HG03558 (cell line): ENCODE results near the gene FUT8.

Experiments
- ATAC-seq: cut with Tn5 transposase; IDR thresholded peaks from one replicate; pipeline ENCODE4 v1.9.1; 2021; ENCODE audit warnings: moderate number of reproducible peaks; ENCODE audit not compliant: unreplicated experiment; ENCODE audit errors: extremely low read depth

Gene FUT8

DNA sequence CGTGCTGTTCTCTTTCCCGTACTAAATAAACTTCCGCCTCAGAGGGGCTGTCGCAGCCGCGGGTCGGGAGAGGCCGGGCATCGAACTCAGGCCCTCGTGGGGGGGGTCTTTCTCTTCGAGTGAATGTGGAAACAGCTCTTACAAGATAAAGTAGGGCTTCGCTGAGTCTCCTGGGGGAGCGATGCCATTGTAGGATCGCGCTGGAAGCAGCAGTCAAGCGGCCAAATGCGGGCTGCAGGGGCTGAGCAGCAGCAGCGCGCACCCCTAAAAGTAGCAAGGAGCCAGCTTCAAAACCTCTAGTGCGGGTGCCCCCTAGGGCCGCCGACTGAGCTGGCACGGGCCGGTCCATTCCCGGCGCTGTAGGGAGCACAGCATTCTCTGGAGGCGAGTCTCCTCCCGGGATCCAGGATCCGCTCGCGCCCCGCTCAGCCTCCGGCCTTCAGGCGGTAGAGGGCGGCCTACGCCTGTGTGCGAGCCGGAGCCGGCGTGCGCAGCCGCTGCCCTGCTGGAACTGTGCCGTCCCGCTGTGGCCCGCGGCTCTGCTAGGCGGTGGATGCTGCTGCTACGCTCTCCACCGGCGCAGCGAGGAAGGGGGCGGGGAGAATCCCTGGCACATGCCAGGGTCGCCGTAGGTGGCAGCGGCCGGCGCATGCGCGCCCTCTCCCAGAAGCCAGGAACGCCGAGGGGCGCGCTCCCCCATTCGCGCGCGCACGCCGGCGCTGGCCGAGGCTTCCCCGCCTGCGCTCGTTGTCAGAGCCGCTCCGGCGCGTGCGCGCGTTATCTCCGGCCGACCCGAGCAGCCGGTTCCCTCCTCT is at the start of gene FUT8:
Gene FUT8 (plus strand): TSS at position 699 of the 815 bp plus-strand sequence. CDS start 148,834 bp downstream, outside the sequence.
- peak; percentile 34 for ATAC-seq

GRCh38 chr14:65366802-65367565 is 45.5 kb upstream of the FUT8 start:
- ATAC-seq: no peak

GRCh38 chr14:65369560-65369959 is 43.0 kb upstream of the FUT8 start:
- ATAC-seq: no peak

DNA sequence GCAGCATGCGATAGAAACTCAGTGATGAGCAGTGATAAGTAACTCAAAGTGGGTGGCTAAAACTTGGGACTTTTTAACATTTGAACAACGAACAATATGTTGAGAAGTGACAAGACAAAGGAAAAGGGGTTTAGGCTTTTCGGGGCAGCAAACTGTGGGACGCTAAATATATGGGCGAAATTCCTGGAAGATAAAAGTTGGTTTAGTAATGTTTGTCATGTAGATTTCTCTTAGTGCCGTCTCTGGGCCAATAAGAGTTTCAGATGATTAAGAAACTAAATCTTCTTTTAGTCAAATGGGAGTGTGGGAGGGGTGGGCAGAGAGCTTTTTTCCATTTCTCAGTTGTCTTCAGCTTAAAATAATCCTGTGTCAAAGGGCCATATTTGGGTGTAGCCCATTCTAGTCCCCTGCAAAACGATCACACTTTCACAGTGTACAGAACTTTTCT is 41.7 kb upstream of the FUT8 start:
- ATAC-seq: no peak

- no peak for ATAC-seq
These were observed 40.7 kb upstream of the FUT8 start for GRCh38 chr14:65371784-65372183.

GRCh38 chr14:65373016-65373670 is 39.4 kb upstream of the FUT8 start:
- ATAC-seq: no peak

DNA sequence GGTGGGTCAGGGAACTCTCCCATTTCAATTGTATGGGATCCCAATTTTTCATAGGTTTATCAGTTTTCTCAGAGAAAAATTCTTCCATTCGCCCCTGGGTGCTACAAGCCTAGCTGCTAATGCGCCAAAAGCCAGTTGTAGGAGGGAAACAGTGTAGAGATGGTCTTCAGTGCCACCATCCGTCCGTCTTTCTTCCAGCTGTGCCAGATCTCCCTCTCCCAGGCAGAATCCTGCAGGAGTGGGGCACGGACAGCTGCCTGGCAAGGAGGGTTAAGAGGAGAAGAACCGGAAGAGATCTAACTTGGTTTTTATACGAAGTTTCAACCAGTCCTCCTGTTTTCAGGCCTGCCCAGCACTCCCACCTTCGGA is 38.9 kb upstream of the FUT8 start:
- ATAC-seq: no peak

- no peak for ATAC-seq
These were observed 35.0 kb upstream of the FUT8 start for GRCh38 chr14:65377576-65377975.

DNA sequence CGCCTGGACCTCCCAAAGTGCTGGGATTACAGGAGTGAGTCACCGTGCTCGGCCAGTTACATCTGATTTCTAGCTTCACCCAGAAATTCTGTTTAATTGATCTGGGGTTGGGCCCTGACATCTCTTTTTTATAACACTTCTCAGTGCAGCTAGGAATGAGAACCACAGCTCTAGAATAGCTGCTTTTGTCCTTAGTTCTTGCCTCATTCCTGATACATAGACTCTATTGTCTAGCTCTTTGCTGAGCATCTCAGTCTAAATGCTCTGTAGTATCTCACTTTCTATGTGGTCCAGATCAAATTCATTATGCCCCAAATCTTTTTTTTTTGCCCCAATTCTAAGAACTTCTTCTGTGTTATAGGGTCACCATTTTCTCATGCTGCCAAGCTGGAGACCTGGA is 29.9 kb upstream of the FUT8 start:
- no peak for ATAC-seq

GRCh38 chr14:65387171-65387570 is 25.4 kb upstream of the FUT8 start:
- no peak for ATAC-seq

DNA sequence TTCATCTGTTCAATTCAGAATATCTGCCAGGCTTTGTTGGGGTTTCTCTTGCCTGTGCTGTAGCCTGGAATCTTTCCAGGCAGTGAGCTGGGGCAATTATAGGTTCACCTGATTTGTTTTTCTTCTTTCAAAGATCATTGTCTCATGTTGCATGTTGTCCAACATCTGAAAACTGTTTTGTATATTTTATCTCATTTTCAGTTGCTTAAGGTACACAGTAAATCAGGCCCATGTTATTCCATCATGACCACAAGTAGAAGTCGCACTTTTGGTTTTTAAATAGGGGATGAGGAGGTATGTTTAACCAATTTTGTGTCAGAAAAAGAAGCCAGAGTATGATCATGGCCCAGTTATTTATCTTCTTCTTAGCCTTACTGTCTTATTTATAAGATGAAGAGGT is 24.9 kb upstream of the FUT8 start:
- no peak for ATAC-seq

GRCh38 chr14:65392296-65392695 is 20.2 kb upstream of the FUT8 start:
- ATAC-seq: no peak

- ATAC-seq: no peak
These were observed 16.2 kb upstream of the FUT8 start for GRCh38 chr14:65396082-65396910.

DNA sequence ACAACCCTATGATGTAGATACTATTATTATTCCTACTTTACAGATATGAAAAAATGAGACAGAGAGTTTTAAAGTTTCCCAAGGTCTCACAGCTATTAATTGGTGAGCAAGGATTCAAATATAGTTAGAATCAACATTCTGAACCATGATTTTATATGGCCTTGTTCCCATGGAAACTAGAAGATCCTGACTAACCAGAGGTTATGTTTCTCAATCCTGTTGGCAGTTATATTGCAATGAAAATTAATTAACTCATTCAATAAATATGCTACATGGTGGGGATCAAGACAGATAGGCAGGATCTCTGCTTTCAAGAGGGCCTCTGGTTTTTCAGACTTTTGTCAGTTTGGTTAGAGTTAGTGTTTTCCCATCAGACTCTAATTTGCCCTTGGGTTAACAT is 9.3 kb upstream of the FUT8 start:
- ATAC-seq: no peak

- ATAC-seq: no peak
These were observed 4.4 kb upstream of the FUT8 start for GRCh38 chr14:65408113-65408512.

GRCh38 chr14:65410640-65411039 is 1.9 kb upstream of the FUT8 start:
- ATAC-seq: no peak

DNA sequence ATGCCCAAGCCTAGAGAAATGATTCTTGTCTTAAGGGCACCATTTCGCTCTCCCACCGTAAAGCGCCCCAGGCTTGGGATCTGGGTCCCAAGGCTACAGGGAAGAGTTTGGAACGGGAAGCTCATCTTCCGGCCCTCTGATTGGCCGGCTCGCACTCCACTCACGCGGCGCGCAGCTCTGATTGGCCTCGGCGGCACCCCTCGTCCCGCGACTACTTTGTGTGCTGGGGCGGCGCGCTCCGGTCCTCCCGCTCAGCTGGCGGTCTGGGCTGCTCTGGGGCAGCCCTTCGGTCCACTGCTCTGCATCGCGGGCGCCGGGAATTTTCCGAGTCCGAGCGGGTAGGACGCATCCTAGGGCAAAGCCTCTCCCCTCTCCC is 886 bp upstream of the FUT8 start:
- peak; percentile 36 for ATAC-seq

- ATAC-seq: peak; percentile 9
These were observed 567 bp downstream of the FUT8 start for GRCh38 chr14:65412856-65413738.

- no peak for ATAC-seq
These were observed 1.2 kb downstream of the FUT8 start for GRCh38 chr14:65413739-65414045.
